NCI-H345 (cell line): ENCODE data around the gene TMEM107.

Experiments used
- DNase-seq: peaks from one replicate; lab custom pipeline; 2025; lab: John Stamatoyannopoulos, UW

TMEM107 gene

GRCh38 chr17:8150194-8151119 lies 25.7 kb downstream of the TMEM107 start:
- DNase-seq: no peak

- DNase-seq: no peak
These were observed 26.6 kb downstream of the TMEM107 start for GRCh38 chr17:8149419-8150193.

GRCh38 chr17:8148560-8148959 lies 27.6 kb downstream of the TMEM107 start:
- DNase-seq: no peak

- no peak for DNase-seq
These were observed 28.3 kb downstream of the TMEM107 start for GRCh38 chr17:8147805-8148404.

DNA sequence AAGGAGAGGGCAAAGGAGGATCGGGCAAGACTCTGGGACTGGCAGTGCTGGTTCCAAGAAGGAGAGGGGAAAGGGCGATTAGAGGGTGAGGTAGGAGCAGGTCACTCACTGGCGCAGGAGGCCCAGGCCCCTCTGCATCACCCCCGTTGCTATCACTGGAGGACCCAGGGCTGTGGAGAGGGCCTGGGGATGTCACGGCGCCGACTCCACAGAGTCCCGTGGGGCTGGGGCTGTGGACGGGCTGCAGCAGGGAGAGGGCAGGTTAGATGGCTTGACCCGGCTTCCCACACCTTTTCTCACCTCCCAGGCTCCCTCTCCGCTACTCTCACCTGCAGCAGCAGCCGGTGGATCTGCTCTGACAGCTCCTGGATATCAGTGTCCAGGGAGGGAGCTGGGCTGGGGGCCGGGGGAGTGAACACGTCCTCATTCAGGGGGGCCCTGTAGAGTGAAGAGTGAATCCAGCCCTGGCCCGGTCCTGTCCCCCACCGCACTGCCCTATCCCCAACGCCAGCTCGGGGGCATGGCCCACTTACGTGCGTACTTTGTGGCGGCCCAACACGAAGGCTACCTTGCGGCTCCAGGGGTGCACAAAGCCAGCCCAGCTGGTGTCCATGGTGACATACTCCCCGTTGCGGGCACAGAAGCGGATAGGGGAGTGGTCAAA lies 28.9 kb downstream of the TMEM107 start:
- no peak for DNase-seq

DNA sequence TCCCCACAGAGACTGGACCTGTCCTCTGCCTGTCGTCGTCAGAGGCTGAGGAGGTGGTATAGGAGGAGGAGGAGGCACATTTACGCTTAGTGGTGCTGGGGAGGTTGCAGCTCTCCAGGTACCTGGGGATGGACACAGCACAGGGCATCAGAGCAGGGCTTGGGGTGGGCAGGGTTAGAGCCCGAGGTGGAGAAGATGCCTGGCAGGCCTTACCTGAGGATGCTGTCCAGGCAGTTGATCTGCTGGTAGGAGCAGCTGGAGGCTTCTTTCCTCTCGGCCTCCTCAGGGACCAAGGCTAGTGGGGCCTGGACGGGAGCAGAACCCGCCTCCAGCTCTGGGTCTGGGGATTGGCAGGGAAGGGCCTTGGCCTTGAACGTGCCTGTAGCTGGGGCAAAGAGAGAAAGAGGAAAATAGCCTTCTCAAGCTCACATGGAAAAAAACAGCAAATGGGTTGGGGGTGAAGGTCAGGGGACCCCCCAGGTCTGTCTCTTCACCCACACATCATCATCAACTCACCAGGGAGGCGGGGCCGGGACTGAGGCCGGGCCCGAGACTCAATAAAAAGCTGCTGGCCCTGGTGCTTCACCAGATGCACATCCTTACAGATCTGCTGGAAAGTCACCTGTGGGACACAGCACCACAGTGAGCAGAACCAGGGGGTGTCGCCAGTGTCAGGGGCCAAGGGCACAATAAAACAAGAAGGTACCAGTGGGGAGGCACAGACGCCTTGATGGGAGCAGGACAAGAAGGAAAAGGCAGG lies 29.6 kb downstream of the TMEM107 start:
- DNase-seq: no peak

DNA sequence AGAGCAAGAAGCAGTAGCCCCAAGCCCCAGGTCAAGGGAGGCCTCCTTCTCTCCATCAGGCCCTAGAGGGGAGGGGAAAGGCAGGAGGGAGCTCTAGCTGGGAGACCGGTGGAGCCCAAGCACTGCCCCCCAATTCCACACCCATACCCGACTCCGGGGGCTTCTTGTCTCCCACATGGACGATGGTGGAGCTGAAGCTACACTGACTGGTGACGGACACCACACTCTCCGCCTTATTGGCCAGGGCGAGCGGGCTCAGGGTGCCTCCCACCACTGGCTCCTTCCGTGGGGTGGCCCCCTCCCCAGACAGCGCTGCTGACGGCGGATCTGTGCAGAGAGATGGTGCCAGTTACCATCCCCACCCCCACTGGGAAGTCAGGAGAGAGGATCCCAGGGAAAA lies 30.4 kb downstream of the TMEM107 start:
- DNase-seq: no peak

- no peak for DNase-seq
These were observed 31.6 kb downstream of the TMEM107 start for GRCh38 chr17:8144401-8145231.

- DNase-seq: no peak
These were observed 32.4 kb downstream of the TMEM107 start for GRCh38 chr17:8143581-8144400.

DNA sequence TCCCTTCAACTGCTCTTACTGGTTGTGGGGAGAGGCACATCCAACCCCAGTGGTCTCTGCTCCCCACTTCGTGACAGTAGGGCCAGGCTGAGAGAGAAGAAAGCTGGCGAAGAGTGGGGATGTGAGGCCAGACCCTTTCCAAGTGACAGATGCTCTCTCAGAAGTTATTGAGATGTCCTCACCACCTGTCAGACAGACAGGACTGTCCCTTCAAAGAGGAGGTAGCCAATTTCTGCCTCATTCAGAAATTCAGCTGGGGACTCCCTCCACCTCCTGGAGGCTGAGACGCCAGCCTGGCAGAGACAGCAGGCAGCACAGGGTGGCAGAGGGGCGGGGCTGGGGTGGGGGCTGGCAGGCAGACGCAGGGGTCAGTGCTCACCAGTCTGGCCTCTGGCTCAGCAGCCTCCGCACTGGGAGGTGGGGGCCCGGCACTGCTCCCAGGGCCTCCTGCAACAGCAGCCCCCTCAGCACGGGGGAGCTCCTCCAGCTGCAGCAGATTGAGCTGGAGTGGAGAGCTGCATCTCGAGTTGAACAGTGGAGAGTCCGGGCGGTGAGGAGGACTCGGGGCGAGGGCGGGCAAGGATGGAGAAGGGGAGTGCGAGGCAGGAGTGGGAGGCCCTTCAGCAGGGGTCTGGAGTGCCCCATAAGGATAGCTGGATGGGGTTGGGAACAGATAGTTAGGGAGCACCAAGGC lies 33.1 kb downstream of the TMEM107 start:
- no peak for DNase-seq

GRCh38 chr17:8142158-8142886 lies 33.9 kb downstream of the TMEM107 start:
- DNase-seq: no peak

GRCh38 chr17:8141741-8142140 lies 34.4 kb downstream of the TMEM107 start:
- no peak for DNase-seq

DNA sequence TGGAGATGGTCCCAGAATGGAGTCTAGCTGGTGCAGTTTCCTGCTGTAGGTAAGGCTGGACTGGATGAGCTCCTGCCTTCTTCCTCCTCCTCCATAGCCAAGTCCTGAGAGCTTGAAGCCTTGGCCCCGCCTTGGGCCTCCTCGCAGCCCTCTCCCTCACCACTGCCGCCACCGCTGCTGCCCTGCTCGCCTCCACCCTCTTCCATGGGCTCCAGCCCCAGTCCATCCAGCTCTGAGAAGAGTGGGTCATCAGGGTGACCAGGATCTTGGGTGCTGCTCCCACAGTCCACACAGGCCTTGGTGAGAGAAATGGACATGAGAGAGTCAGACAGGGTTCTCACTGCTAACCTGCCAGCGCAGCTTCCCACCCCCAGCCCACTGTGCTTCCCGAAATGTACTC lies 35.1 kb downstream of the TMEM107 start:
- DNase-seq: no peak

DNA sequence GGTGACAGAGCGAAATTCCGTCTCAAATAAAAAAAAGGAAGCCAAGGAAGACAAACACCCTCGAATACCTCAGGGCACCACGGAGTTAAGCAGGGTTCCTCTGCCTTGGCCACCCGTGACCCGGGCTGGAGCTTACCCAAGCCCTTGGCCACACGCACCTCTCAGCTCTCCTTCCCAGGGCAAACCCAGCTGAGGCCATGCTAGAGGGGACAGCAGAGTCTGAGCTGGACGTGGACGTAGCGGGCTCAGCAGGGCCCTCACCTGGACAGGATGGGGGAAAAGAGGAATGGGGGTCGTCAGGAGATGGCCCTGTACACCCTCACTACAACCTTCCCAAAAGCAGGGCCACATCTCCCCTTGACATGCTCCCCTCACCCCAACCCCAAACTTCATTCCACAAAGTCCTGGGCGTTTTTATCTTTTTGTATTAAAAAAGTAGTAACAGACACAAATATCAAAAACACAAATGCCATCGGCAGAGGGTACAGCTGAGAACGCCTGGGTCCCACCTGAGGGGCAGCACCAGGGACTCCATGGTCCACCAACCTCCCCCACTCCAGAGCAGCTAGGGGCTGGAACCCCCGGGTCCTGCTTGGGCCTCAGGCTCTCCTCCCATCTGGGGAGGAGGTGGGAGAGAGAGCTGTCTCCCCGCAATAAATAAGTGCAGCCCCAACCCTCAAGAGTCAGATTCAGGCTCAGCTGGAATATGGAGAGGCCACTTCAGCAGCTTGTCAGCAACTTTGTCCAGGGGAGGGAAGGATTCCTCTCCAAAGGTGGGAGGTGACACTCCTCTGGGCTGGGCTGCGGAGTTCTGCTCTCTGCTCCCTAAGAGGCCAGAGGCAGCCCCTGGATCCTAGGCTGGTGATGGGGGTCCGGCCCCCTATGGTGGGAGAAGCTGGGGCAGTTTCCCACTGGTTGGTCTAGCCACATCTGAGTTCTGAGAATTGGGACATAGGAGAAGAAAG lies 35.8 kb downstream of the TMEM107 start:
- DNase-seq: no peak

GRCh38 chr17:8138672-8139371 lies 37.4 kb downstream of the TMEM107 start:
- DNase-seq: peak; percentile 93

DNA sequence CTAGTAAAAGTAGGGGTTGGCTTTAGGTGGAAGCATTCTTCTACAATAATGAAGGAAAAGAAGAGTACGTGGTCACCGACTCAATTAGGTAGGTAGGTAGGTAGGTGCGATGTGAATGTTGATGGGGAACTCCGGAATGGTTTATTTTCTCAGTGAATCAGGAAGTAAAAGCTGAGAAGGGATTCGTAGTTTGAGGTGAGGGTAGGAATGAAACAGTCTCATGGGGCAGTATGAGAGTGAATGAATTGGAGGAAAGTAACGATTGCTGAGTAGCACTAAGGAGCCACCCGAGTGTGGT lies 37.9 kb downstream of the TMEM107 start:
- DNase-seq: no peak
